Measurements from ENCODE around the gene CYP26A1. TPM values are rescaled to one million over a fixed set of nuclear protein-coding genes. Genes with fewer than 3 reads are reported as not detected.

Gene CYP26A1
- total RNA-seq, 1 experiment from 2014 or later, result not detected

DNA sequence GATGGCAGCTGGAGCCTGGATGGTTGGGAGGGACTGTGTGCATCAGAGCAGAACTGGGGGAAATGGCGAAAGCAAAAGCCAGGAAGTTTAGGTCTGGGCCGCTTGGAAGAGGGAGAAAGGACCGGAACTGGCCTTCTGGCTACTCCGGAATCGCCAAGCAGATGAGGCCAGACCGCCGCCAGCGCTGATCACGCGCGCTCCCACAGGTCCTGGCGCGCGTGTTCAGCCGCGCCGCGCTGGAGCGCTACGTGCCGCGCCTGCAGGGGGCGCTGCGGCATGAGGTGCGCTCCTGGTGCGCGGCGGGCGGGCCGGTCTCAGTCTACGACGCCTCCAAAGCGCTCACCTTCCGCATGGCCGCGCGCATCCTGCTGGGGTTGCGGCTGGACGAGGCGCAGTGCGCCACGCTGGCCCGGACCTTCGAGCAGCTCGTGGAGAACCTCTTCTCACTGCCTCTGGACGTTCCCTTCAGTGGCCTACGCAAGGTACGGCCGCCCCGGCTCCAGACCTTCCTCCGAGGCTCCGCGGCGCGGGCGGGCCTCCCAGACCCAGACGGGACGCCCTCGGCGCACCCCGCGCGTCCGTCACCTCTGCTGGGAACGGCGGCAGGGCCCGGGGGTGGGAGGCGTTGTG, 11.1 kb upstream of the CYP26A1 start:
- no peak for DNase-seq (ENCODE audit: low read depth, low spot score)
- in situ Hi-C loops (cut with HindIII; ENCODE audit: low pct_unique_long_range_greater_than_20kb, low sequenced_read_pairs), result no loop called here

DNA sequence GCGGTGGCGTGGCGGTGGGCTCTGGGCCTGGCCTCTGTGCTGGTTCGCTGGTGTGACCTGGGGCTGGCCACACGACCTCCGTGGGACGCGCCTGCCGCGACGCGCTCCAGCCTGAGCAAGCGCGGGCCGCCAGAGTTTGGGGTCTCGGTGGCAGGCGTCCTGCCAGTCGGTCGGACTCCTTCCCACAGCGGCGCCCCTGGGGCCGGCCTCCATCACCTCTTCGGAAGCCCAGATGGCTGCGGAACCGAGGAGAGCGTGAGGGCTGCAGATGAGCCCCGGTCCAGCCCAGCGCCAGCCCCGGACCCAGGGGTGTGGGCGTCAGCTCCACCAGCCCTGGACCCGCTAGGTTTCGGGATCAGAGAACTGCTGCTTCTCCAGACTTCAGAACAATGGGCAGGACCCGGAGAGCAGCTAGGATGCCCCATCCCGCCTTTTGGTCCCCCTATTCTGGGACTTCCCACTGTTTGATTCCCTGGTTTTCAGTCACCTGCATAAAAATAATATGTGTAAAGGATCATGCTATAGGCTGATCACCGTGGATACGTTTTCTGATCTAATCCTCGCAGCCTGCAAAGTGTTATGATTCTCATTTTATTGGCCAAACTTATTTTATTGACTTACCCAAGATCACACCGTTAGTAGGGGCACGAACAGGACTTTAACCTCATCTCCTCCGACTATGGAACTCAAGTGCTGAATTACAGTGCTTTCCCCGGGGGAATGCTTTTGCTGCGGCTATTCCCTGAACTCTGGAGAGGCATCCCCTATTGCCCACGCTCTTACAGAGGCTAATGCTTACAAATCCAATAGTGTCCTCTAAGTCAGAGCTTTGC, 10.3 kb upstream of the CYP26A1 start:
- in situ Hi-C loops (cut with HindIII; ENCODE audit: low pct_unique_long_range_greater_than_20kb, low sequenced_read_pairs), result no loop called here
- no peak for DNase-seq (ENCODE audit: low read depth, low spot score)

DNA sequence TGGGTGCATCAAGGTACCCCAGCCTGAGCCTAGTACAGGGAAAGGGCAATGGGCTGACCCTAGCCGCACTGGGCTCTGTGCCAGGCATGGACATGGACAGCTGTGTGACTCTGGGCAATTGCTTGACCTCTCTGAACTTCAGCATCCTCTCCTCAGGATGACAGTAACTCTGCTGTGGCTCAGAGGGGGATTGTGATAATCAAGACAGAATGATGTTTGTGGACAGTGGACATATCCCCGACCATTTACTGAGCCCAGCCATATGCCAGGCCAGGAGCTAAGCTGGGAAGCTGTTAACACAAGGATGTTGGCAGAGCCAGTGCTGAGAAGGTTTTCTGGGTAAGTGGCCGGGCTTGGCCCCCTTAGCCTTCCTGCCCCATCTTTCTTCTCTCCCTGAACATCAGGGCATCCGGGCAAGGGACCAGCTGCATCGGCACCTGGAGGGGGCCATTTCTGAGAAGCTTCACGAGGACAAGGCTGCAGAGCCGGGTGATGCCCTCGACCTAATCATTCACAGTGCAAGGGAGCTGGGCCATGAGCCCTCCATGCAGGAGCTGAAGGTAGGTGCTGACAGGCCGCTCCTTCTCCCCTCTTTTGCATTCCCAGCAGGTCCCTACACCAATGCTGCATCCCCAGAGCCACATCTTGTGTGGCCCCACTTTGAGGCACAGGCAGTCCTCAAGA, 9.6 kb upstream of the CYP26A1 start:
- DNase-seq (ENCODE audit: low read depth, low spot score), result no peak
- in situ Hi-C loops (cut with HindIII; ENCODE audit: low pct_unique_long_range_greater_than_20kb, low sequenced_read_pairs), result no loop called here

DNA sequence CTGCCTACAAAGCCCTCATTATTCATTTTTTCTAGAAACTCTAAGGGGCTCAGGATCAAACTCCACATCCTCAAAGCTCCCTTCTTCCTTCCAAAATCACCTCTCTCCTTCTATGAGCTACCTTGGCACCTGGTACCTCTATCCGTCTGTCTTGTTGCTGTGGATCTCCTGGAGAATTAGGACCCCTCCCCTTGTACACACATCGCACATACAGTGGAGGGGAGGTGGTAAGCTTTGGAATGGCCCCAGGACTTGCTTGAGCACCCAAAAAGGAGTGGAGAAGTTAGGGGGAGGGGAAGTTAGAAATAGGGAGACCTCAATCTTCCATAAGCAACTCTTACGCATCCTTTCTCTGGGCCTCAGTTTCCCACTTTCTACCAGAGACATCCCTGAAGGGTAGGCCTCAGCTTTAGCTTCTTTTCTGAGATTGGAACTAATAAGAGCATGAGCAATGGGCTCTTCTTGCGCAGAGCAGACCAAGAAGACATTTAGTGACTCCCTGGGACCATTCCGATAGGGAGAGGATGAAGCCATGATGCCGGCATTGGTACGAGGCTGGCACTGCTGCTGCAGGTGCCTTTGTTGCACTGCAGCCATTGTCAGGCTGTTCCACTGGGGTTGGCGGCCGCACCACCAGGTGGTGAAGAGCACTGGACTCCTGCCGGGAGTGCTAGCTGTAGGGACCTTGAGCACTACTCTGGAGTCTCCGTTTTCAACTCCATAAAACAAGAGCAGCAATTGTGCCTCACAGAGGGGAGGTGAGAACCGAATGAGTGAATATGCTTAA, 8.6 kb upstream of the CYP26A1 start:
- in situ Hi-C loops (cut with HindIII; ENCODE audit: low pct_unique_long_range_greater_than_20kb, low sequenced_read_pairs), result no loop called here
- DNase-seq (ENCODE audit: low read depth, low spot score), result no peak

DNA sequence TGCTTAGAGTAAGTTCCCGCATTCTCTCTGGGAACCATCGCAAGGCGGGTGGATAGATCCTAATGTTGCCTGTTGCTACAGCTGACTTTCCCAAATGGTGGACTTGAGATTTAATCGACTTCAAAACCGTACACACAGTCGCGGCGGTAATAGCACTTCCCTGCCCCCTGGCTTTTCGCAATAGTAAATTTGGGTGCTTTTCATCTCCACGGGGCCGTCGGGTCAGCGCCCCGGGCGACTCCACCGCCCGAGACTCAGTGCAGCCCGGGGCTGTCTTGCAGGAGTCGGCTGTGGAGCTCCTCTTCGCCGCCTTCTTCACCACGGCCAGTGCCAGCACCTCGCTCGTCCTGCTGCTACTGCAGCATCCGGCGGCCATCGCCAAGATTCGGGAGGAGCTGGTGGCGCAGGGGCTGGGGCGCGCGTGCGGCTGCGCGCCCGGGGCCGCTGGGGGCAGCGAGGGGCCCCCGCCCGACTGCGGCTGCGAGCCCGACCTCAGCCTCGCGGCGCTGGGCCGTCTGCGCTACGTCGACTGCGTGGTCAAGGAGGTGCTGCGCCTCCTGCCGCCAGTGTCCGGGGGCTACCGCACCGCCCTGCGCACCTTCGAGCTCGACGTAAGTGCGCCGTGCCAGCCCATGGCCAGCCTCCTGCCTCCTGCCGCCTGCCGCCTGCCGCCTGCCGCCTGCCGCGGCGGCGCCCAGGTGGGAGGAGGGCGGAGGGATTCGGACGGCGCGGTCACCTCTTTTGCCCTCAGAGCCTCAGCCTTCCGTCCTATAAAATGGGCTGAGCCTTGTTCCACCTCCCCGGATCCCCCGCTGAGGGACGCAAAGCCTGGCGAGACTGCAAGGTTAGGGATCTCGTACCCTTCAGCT, 7.8 kb upstream of the CYP26A1 start:
- in situ Hi-C loops (cut with HindIII; ENCODE audit: low pct_unique_long_range_greater_than_20kb, low sequenced_read_pairs), result no loop called here
- DNase-seq (ENCODE audit: low read depth, low spot score), result no peak

DNA sequence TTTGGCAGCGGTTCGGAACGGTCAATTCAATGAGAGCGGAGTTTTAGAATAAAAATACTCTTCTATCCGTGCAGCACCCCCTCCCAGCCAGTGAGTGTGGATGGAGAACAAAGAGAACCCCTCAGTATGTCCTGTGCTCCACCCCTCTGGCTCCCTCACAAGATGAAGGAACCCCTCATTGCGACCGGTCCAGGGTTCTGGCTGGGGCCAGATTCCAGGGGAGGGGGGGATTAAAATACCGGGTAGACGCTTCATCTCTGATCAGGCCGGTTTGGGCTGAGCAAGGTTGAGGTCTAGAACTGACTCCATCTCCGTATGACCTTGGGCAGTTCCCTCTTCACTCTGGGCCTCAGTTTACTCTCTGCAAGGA, 7.2 kb upstream of the CYP26A1 start:
- DNase-seq (ENCODE audit: low read depth, low spot score), result no peak
- in situ Hi-C loops (cut with HindIII; ENCODE audit: low pct_unique_long_range_greater_than_20kb, low sequenced_read_pairs), result no loop called here

DNA sequence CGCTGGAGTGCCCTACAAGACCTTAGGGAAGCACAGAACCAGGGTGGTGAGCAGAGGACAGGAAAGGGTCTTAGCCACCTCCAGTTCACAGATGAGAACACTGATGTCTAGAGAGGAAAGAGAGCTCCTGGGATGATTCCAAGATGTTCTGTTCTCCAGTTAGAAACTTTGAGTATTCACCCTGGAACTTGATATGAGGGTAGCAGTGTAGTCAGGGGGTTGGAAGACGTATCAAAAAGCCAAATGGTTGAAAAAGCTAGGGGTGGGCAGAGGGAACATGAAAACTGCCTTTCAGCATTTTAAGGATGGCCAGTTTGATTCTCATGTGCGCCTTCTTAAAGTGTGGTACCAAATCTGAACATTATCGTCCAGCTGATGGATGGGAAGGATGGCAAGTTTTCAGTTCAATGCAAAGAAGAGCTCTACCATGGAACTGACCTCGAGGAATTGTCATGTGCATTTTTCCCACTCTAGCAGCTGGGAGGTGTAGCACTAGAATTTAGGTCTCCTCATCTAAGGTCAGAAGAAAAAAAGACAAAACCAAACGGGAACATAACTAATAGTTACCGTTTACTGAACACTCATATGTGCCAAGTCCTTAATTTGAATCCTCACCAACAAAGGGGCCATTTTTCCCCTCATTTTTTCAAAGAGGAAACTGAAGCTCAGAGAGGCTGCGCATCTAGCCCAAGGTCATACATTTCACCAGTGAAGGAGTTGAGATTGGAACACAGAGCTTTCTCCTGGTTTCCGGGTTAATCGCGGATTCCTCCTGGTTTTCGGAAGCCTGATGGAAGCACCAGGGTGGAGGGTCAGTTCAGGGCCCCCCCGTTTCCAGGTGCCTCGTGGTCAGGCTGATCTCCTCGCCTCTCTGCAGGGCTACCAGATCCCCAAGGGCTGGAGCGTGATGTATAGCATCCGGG, 6.0 kb upstream of the CYP26A1 start:
- in situ Hi-C loops (cut with HindIII; ENCODE audit: low pct_unique_long_range_greater_than_20kb, low sequenced_read_pairs), result no loop called here

DNA sequence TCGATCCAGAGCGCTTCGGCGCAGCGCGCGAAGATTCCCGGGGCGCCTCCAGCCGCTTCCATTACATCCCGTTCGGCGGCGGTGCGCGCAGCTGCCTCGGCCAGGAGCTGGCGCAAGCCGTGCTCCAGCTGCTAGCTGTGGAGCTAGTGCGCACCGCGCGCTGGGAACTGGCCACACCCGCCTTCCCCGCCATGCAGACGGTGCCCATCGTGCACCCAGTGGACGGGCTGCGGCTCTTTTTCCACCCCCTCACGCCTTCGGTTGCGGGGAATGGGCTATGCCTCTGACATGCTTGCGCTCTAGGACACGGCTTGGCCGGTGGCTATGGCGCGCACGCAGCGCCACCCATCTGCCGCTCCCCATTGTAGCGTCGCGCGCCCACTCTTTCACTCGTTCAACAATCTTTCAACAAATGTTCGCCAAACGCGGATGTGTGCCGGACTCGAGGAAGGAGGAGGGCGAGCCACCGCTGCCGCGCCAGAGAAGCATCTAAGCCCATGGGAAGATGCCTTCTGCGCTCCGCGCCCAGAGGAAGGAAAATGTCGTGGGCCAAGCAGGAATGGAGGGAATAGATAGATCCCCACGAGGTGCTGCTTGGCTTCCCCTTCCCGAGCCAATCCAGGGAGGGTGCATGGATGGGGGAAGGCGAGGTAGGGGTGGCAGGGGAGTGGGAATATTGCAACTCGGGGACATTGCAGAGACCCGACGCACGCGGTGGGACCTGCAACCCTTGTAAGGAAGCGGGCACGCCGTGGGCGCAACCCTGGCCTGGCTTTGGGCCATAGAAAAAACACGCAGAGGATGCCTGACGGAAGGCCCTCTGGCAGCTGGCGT, 5.1 kb upstream of the CYP26A1 start:
- DNase-seq (ENCODE audit: low read depth, low spot score), result no peak
- in situ Hi-C loops (cut with HindIII; ENCODE audit: low pct_unique_long_range_greater_than_20kb, low sequenced_read_pairs), result no loop called here

More for the DNA sequence above, 6.0 kb upstream of the CYP26A1 start:
- DNase-seq (ENCODE audit: low read depth, low spot score), result no peak

DNA sequence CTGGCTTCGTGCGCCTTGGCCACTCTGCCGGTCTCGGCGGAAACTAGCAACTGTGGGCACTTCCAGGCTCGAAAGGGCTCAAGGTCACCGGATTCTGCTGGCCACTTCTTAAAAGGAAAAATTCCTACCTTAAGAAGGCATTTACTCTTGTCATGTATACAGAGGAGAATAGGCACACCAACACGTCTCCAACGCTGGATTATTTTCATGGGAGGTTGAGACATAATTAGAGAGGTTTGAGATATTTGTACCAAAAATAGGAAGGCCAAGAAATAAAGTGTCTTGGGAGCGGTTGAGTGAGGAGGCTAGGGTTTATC, 4.5 kb upstream of the CYP26A1 start:
- in situ Hi-C loops (cut with HindIII; ENCODE audit: low pct_unique_long_range_greater_than_20kb, low sequenced_read_pairs), result no loop called here

DNA sequence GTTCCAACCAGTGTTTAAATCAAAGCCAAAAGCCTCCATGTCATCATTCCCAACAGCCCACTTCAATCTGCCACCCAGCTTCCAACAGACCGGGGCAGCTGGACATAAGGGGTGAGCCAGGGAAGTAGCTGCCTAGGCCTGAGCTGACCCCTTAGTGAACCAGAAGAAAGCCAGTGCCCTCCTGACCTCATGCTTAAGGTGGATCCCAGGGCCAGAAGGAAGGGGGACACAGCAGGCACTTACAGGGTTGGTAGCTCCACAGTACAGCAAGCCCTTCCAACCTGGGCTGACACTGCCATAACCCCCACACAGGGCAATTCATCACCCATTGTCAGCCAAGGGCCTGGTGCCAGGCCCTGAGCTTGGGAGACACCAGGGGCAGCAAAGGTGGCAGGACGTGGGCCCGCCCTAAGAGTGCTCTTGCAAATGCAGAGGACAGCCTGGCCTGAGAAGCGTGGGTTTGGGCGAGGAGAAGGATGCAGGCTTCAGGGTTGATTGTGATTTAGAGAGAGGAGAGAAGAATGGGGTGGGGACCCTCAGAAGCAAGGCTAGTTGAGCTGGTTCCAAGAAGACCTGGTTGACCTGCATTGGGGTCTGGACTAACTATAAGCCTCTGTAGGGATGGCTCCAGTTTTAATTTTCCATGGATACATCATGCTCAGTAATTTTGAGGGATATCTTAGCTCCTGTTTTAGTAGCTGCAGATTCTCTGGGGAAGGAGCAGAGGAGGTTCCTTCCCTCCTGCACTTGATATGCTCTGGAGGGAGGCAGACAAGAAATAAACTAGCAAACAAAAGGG, 3.1 kb upstream of the CYP26A1 start:
- no peak for DNase-seq (ENCODE audit: low read depth, low spot score)
- in situ Hi-C loops (cut with HindIII; ENCODE audit: low pct_unique_long_range_greater_than_20kb, low sequenced_read_pairs), result no loop called here

More for the DNA sequence above, 4.5 kb upstream of the CYP26A1 start:
- DNase-seq (ENCODE audit: low read depth, low spot score), result no peak

DNA sequence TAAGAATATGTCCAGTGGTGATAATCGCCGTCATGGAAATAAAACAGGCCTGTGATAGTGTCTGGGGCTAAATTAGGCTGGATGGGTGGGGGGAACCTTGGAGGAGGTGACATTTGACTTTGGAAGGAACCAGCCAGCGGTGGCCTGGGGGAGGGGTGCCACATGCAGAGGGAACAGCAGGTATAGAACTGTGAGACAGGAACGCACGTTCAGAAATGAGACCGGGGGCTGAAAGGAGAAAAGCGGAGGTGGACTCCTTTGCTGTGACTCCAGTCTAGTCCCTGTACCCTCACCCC, 2.6 kb upstream of the CYP26A1 start:
- DNase-seq (ENCODE audit: low read depth, low spot score), result no peak
- in situ Hi-C loops (cut with HindIII; ENCODE audit: low pct_unique_long_range_greater_than_20kb, low sequenced_read_pairs), result no loop called here

DNA sequence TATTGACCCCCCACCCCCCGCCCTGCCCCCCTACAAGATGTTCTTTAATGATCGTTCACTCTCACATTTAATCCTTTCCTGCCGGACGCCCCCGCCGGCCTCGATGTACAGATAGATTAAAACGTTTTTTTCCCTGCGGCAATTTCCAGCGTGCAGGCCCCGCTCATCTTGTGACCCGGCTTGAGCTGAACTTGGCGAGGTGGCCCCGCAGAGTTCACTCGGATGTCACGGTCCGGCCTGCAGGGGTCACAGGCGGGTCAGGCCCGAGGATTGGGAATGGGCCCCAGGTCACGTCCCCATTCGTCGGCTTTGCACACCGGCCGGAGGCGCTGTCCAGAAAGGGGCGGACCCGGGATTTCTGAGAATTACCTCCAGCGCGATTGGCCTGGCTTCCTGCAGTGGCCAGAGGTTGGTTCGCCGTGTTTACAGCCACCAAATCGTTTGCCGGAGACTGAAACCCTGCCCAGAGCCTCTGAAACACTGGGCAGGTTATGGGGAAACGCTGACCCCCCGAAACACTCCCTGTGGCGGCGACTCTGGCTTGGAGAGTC, 1.9 kb upstream of the CYP26A1 start:
- in situ Hi-C loops (cut with HindIII; ENCODE audit: low pct_unique_long_range_greater_than_20kb, low sequenced_read_pairs), result no loop called here
- no peak for DNase-seq (ENCODE audit: low read depth, low spot score)

DNA sequence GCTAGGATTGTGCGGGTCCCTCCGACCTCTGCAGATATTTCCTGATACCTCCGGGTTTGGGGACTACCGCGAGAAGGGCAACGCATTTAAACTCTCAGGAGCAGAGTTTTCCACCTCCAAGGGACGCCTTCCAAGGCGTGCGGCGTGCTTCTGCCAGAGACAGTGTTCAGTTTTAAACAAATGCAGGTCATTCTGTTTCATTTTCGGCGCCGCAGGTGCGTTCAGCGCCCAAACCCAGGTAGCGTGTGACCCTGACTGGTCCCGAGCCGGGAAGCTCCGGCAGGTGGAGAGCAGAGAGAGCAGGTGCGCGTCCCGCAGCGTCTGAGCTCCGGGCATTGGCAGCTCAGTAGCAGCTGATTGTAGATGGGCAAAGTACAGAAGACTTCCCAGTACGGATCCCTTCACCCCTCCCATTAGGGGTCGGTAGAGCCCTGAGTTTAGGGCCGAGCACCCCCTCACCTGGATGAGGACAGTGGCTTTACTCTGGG, 1.4 kb upstream of the CYP26A1 start:
- no peak for DNase-seq (ENCODE audit: low read depth, low spot score)
- in situ Hi-C loops (cut with HindIII; ENCODE audit: low pct_unique_long_range_greater_than_20kb, low sequenced_read_pairs), result no loop called here

DNA sequence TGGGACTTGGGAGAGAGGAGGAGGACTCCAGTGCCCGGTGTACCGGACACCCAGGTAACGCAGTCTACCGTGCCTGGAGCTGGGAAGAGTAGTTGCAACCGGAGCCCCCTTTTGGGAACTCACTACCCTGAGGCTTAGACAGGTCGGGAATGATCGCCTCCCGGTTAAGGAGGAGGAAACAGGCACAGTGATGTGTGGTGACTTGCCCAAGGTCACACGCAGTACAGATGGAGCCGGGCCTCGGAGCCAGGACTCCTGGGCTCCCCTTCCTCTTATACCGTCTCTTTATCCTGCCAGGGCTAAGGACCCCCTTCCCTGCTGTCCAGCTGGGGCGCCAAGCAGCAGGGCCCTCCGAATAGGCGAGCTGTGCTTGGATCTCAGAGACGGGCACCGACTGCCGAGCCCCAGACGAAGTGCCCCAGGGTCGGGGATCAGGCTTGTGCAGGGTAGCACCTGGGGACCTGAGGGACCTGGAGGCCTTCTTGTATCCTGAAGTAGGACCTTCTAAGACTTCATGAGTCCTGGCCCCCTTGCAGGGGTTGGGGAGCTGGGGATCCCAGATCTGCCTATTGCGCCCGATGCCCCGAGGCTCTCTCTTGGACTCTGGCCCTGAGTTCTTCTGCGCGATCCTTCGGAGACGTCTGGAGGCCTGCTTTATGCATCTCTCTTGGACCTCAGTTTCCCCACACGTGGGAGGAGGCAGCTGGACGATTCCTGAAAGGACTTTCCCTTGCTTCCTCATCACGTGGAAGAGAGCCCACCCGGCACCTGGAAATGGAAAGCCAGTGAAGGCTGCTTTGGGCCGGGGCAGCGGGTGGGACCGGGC, 767 bp upstream of the CYP26A1 start:
- in situ Hi-C loops (cut with HindIII; ENCODE audit: low pct_unique_long_range_greater_than_20kb, low sequenced_read_pairs), result no loop called here
- DNase-seq (ENCODE audit: low read depth, low spot score), result no peak
